Sigmoid colon (tissue), 4 donors: ENCODE measurements around the gene LGR6.

Experiments used
- CTCF ChIP-seq, 4 experiments: fragments of 450-650 bp in 3 of 4; fragments of 200-600 bp in 1 of 4; IDR thresholded peaks; one replicate each; pipeline ENCODE4 v1.5.1; 2016 to 2019; ENCODE audit warnings: antibody characterized with exemption in 4 of 4, mild to moderate bottlenecking in 3 of 4, moderate library complexity in 2 of 4
- EP300 ChIP-seq, 4 donors: sonication (generic); formaldehyde crosslinking; IDR thresholded peaks; one replicate each; pipeline ENCODE4 v1.6.1; 2017; ENCODE audit warnings: antibody characterized with exemption in 4 of 4
- POLR2A ChIP-seq, 2 donors: fragments of 450-650 bp; IDR thresholded peaks; one replicate each; pipeline ENCODE4 v1.6.1; 2016; ENCODE audit warnings: antibody characterized with exemption in 2 of 2, mild to moderate bottlenecking in 2 of 2, moderate library complexity in 2 of 2

DNA sequence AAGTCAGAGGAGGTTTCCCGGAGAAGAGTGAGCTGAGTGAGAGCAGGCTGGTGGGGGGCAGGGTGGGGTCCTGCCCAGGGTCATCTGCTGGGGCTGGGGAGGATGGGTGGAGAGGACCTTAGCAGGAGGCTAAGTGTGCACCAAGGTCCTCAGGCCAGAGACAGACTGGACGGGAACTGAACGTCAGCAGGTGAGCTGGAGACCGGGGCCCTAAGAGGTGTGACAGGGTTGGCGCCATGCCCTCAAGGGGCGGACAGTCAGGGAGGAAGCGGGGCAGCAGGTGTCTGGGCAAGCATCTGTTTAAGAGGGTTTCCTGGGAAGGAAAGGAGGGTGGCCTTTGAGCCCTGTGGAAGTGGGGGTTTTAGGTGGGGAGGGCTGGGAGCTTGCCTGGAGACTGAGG is 19.6 kb upstream of the LGR6 start:
- no peak for TF ChIP-seq POLR2A (IDR thresholded peaks at IDR 0.05)
- TF ChIP-seq CTCF (IDR thresholded peaks at IDR 0.05) = no peak
- TF ChIP-seq EP300 (IDR thresholded peaks at IDR 0.05) = no peak
